Neuron (in vitro differentiated cells): ENCODE data around the gene STC2.
"Not testable (repeated sequence)": the region's sequence is repeated elsewhere in the genome, so short reads cannot be mapped to it uniquely, and the experiment has no call there.

Experiments
- H2AFZ ChIP-seq: one replicate; pipeline ENCODE4 v1.6.1; 2013; ENCODE audit warnings: low read depth, mild to moderate bottlenecking, inconsistent platforms, low read length, moderate library complexity
- H3K27me3 ChIP-seq: one replicate; pipeline ENCODE4 v1.6.1; 2013; ENCODE audit warnings: low read length; ENCODE audit not compliant: insufficient read depth
- H3K36me3 ChIP-seq: one replicate; pipeline ENCODE4 v1.6.1; 2013; ENCODE audit warnings: low read length; ENCODE audit not compliant: insufficient read depth
- H3K4me1 ChIP-seq: one replicate; pipeline ENCODE4 v1.6.1; 2013; ENCODE audit warnings: low read length; ENCODE audit not compliant: insufficient read depth
- H3K4me3 ChIP-seq: 2 replicates; pipeline ENCODE4 v1.5.1; 2013; ENCODE audit warnings: mild to moderate bottlenecking, low read length, moderate library complexity
- H3K9me3 ChIP-seq: one replicate; pipeline ENCODE4 v1.6.1; 2013; ENCODE audit warnings: low read length

Gene STC2

GRCh38 chr5:173291722-173292658 lies 36.2 kb downstream of the STC2 start:
- Histone ChIP-seq H3K27me3 (peaks cover 26% of the 10 kb centered on the region), H3K4me3 (no peak overlapping the region), H2AFZ (no peak overlapping the region), H3K4me1 (peaks cover 33% of the 10 kb centered on the region), H3K36me3 (no peaks in the 10 kb centered on the region), H3K9me3 (no peaks in the 10 kb centered on the region)

DNA sequence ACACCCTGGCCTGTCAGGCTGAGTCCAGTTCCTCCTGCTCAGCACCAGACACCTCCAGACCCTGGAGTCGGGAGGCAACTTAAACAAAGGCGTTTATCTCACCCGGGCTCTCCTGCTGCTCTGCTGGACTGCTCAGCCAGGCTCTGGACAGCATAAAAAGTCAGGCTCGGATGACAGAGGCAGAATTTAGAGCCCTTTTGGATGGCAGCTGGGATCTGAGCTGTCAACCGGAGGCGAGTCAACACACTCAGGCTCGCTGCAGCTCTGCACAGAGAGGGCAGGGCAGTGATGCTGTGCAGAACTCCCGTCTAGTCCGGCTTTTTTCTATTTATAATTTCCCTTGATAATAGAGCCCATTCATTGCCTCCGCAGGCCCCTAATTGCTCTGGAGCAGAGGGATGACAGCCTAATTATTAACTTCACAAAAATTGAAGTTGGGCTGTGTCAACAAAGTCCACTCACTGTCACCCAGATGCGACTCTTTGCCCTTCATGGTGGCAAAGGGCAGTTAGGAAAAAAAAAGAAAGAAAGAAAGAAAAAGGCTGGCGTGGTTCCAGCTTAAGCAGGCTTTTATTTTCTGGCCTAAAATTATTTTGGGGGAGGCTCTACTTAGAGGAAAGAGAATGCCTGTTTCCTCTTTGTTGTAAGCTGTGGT lies 37.6 kb downstream of the STC2 start:
- Histone ChIP-seq H3K36me3 (no peaks in the 10 kb centered on the region), H3K9me3 (no peaks in the 10 kb centered on the region), H3K27me3 (peaks cover 25% of the 10 kb centered on the region), H3K4me1 (peaks cover 33% of the 10 kb centered on the region), H3K4me3 (no peak overlapping the region), H2AFZ (no peak overlapping the region)

DNA sequence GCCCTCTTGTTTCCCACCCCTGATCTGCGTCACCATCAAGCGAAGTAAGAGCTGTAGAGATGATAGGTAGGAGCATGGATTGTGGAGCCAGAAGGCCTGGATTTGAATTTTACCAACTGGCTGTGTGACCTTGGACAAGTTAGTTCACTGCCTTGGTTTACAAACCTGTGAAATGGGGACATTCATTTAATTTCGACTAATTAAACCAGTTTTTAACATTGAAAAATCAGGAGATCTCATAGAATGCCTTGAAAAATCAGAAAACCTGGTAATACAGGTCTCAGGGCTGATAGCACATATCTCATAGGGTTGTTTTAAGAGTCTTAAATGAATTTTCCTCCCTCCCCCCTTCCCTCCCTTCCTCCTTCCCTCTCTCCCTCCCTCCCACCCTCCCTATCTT lies 38.8 kb downstream of the STC2 start:
- Histone ChIP-seq H2AFZ (no peak overlapping the region), H3K9me3 (no peaks in the 10 kb centered on the region), H3K36me3 (no peaks in the 10 kb centered on the region), H3K4me1 (peaks cover 32% of the 10 kb centered on the region), H3K27me3 (peaks cover 19% of the 10 kb centered on the region), H3K4me3 (no peak overlapping the region)

- Histone ChIP-seq H3K27me3 (peaks cover 23% of the 10 kb centered on the region), H3K36me3 (no peaks in the 10 kb centered on the region), H3K4me1 (peaks cover 28% of the 10 kb centered on the region), H3K9me3 (peaks cover 4% of the 10 kb centered on the region), H2AFZ (no peak overlapping the region), H3K4me3 (no peak overlapping the region)
Measured at GRCh38 chr5:173288632-173289031, 39.6 kb downstream of the STC2 start.

GRCh38 chr5:173287086-173287485 lies 41.1 kb downstream of the STC2 start:
- H3K4me1 ChIP-seq, result peaks cover 18% of the 10 kb centered on the region
- H3K4me3 ChIP-seq, result no peak overlapping the region
- H3K9me3 ChIP-seq, result peaks cover 4% of the 10 kb centered on the region
- no peaks in the 10 kb centered on the region for H3K36me3 ChIP-seq
- H3K27me3 ChIP-seq, result peaks cover 36% of the 10 kb centered on the region
- no peak overlapping the region for H2AFZ ChIP-seq

DNA sequence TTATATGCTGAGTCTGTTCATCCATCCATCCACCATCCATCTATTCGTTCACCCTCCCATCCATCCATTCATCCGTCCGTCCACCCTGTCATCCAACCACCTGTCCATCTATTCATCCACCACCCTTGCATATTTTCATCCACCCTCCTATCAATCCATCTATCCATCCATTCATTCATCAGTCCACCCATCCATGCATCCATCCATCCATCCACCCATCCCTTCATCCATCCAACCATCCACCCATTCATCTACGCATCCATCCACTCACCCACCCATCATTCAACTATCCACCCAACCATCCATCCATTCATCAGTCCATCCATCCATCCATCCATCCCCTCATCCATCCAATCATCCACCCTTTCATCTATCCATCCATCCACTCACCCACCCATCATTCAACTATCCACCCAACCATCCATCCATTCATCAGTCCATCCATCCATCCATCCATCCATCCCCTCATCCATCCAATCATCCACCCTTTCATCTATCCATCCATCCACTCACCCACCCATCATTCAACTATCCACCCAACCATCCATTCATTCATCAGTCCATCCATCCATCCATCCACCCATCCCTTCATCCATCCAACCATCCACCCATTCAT lies 43.8 kb downstream of the STC2 start:
- not testable (repeated sequence) for H3K36me3 ChIP-seq, H3K4me3 ChIP-seq, H2AFZ ChIP-seq, H3K4me1 ChIP-seq, H3K9me3 ChIP-seq
- H3K27me3 ChIP-seq, result peaks cover 39% of the 10 kb centered on the region

GRCh38 chr5:173283318-173284288 lies 44.6 kb downstream of the STC2 start:
- Histone ChIP-seq H2AFZ (peak overlapping the region; percentile 44), H3K4me1 (no peaks in the 10 kb centered on the region), H3K36me3 (no peaks in the 10 kb centered on the region), H3K9me3 (peaks cover 4% of the 10 kb centered on the region), H3K27me3 (peaks cover 44% of the 10 kb centered on the region), H3K4me3 (no peak overlapping the region)

DNA sequence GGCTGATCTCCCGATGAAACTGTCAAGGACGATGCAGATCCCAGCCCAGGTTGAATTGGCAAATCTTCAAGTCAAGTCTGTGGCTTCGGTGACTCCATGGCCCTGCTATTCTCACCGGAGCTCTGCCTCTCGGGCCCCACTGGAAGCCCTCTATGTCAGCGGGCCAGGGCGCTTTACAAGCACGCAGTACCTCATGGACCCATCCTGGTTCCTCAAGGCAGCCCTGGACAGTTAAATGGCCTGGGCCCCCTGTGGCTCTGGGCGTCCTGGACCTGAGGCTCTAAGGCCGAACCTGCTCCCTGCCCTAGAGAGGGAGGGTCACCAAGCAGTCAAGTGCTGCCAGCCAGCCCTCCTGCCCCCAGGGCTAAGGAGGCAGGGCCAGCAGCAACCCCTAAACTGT lies 45.3 kb downstream of the STC2 start:
- H3K36me3 ChIP-seq, result no peaks in the 10 kb centered on the region
- H3K27me3 ChIP-seq, result peaks cover 43% of the 10 kb centered on the region
- no peaks in the 10 kb centered on the region for H3K4me1 ChIP-seq
- H3K4me3 ChIP-seq, result no peak overlapping the region
- peaks cover 4% of the 10 kb centered on the region for H3K9me3 ChIP-seq
- H2AFZ ChIP-seq, result no peak overlapping the region

DNA sequence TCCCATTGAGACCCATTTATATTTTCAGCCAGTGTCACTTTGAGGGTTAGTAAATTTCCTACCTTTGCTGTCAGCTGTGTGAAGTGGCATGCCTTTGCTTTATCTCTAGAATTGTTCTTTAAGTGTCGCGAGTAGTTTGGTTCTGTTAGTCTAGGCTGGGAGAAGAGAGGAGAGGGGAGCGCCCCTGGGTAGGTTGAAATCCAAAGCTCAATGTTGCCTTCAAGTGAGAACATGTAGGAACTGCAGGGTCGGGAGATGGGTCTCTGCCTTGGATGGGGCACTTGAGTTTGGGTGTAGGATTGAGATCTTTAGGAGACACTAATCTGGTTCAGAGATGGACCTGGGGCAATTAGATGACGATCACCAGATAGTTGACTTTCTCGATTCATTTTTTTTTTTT lies 46.3 kb downstream of the STC2 start:
- Histone ChIP-seq H3K9me3 (peaks cover 4% of the 10 kb centered on the region), H3K4me1 (no peaks in the 10 kb centered on the region), H2AFZ (no peak overlapping the region), H3K4me3 (no peak overlapping the region), H3K36me3 (no peaks in the 10 kb centered on the region), H3K27me3 (peaks cover 43% of the 10 kb centered on the region)

DNA sequence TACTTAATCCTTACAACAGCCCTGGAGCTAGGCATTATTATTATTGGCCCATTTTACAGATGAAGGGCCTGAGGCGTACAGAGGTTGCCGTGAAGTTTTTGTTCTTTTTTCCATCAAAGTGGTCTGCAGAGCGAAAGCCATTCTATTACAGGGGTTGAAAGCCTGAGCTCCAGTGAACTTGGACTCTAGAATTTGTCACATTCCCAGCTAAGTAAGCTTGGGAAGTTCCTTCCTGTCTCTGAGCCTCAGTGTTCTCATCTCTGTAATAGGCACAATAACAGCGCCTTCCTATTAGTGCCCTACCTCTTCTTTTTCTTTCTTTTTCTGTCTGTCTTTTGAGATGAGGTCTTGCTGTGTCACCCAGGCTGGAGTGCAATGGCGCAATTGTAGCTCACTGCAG lies 49.0 kb downstream of the STC2 start:
- Histone ChIP-seq H2AFZ (no peak overlapping the region), H3K27me3 (peaks cover 28% of the 10 kb centered on the region), H3K9me3 (peaks cover 3% of the 10 kb centered on the region), H3K4me3 (no peak overlapping the region), H3K4me1 (no peaks in the 10 kb centered on the region), H3K36me3 (no peaks in the 10 kb centered on the region)

DNA sequence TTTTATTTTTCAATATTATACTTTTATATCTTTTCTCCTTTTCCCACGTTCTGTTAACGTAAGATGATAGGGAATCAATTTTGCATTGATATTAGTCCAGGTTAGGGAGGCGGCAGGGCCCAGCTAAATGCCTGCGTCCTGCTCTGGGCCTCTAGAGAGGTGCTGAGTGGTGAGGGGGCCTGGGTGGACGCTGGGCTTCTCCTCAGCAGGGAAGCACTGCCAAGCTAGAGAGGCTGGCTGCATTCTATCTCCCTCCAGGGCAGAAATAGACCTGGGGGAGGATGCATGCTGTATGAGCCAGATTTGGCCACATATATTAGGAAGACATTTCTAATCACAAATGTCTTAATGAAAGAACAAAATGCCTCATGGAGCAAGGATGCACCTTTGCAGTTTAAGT lies 49.6 kb downstream of the STC2 start:
- Histone ChIP-seq H3K4me1 (no peaks in the 10 kb centered on the region), H3K27me3 (peaks cover 23% of the 10 kb centered on the region), H3K36me3 (no peaks in the 10 kb centered on the region), H3K9me3 (no peaks in the 10 kb centered on the region), H3K4me3 (no peak overlapping the region), H2AFZ (no peak overlapping the region)

GRCh38 chr5:173278172-173278571 lies 50.0 kb downstream of the STC2 start:
- H3K4me1 ChIP-seq, result no peaks in the 10 kb centered on the region
- H3K4me3 ChIP-seq, result no peak overlapping the region
- H3K9me3 ChIP-seq, result no peaks in the 10 kb centered on the region
- peaks cover 18% of the 10 kb centered on the region for H3K27me3 ChIP-seq
- no peak overlapping the region for H2AFZ ChIP-seq
- H3K36me3 ChIP-seq, result no peaks in the 10 kb centered on the region
